Effector memory CD8-positive, alpha-beta T cell (primary cell): ENCODE data around the gene THEM4.
A peak's percentile ranks its signal among the peaks of the same experiment; 100 is the strongest.
"Not testable (repeated sequence)": the region's sequence is repeated elsewhere in the genome, so short reads cannot be mapped to it uniquely, and the experiment has no call there.

Experiments used
- ATAC-seq: fragments of 150-1000 bp; cut with Tn5 transposase; replicated peaks from 2 replicates; pipeline ENCODE4 v1.10.0; 2021; ENCODE audit warnings: mild to moderate bottlenecking, moderate library complexity
- DNase-seq, 3 experiments: peaks; one replicate each; pipeline ENCODE4 v3.0.0; 2021
- H3K27ac Mint-ChIP-seq, 2 donors: one replicate each; pipeline ENCODE4 v1.8.0; 2022; ENCODE audit warnings: mild to moderate bottlenecking in 2 of 2, mixed read lengths in 2 of 2, moderate library complexity in 2 of 2
- H3K27me3 Mint-ChIP-seq, 2 donors: one replicate each; pipeline ENCODE4 v1.8.0; 2022; ENCODE audit warnings: mixed read lengths in 2 of 2
- H3K36me3 Mint-ChIP-seq: one replicate; pipeline ENCODE4 v1.8.0; 2022; ENCODE audit warnings: mild to moderate bottlenecking, moderate library complexity, mixed read lengths; ENCODE audit not compliant: insufficient read depth
- H3K4me1 Mint-ChIP-seq, 2 donors: one replicate each; pipeline ENCODE4 v1.8.0; 2022; ENCODE audit warnings: low read depth in 2 of 2, mixed read lengths in 2 of 2
- H3K4me3 Mint-ChIP-seq, 2 donors: one replicate each; pipeline ENCODE4 v1.8.0; 2022; ENCODE audit warnings: mild to moderate bottlenecking in 2 of 2, mixed read lengths in 2 of 2, moderate library complexity in 2 of 2
- H3K9me3 Mint-ChIP-seq, 2 donors: one replicate each; pipeline ENCODE4 v1.8.0; 2022; ENCODE audit warnings: mixed read lengths in 2 of 2

The THEM4 gene

GRCh38 chr1:151918156-151918555 is 8.8 kb upstream of the THEM4 start:
- no peaks in the 10 kb centered on the region for H3K4me1 Mint-ChIP-seq
- H3K9me3 Mint-ChIP-seq, result no peaks in the 10 kb centered on the region
- DNase-seq (no peak), ATAC-seq (no peak)
- no peaks in the 10 kb centered on the region for H3K36me3 Mint-ChIP-seq
- no peak overlapping the region for H3K4me3 Mint-ChIP-seq
- no peak overlapping the region for H3K27ac Mint-ChIP-seq
- no peaks in the 10 kb centered on the region for H3K27me3 Mint-ChIP-seq

- Mint-ChIP-seq H3K4me1 (no peaks in the 10 kb centered on the region), H3K9me3 (no peaks in the 10 kb centered on the region), H3K27me3 (no peaks in the 10 kb centered on the region), H3K36me3 (no peaks in the 10 kb centered on the region), H3K27ac (no peak overlapping the region), H3K4me3 (no peak overlapping the region)
- ATAC-seq (no peak), DNase-seq (no peak)
These were observed 7.5 kb upstream of the THEM4 start for GRCh38 chr1:151916726-151917370.

- Mint-ChIP-seq H3K27ac (no peak overlapping the region), H3K27me3 (no peaks in the 10 kb centered on the region), H3K9me3 (no peaks in the 10 kb centered on the region), H3K4me1 (no peaks in the 10 kb centered on the region), H3K4me3 (no peak overlapping the region), H3K36me3 (no peaks in the 10 kb centered on the region)
- ATAC-seq (no peak), DNase-seq (no peak)
These were observed 5.9 kb upstream of the THEM4 start for GRCh38 chr1:151915061-151915686.

- H3K4me1 Mint-ChIP-seq, result peaks cover 3 to 4% of the 10 kb centered on the region in 2 donors
- H3K27ac Mint-ChIP-seq, result no peak overlapping the region
- no peak for ATAC-seq
- H3K36me3 Mint-ChIP-seq, result peaks cover 5% of the 10 kb centered on the region
- no peaks in the 10 kb centered on the region for H3K9me3 Mint-ChIP-seq
- DNase-seq, result no peak
- H3K27me3 Mint-ChIP-seq, result no peaks in the 10 kb centered on the region
- H3K4me3 Mint-ChIP-seq, result no peak overlapping the region
These were observed 4.8 kb upstream of the THEM4 start for GRCh38 chr1:151914076-151914475.

GRCh38 chr1:151912973-151913372 is 3.7 kb upstream of the THEM4 start:
- Mint-ChIP-seq H3K27me3 (no peaks in the 10 kb centered on the region), H3K36me3 (peaks cover 5% of the 10 kb centered on the region), H3K9me3 (no peaks in the 10 kb centered on the region), H3K4me1 (peaks cover 6 to 12% of the 10 kb centered on the region in 2 donors), H3K4me3 (no peak overlapping the region), H3K27ac (no peak overlapping the region)
- ATAC-seq (no peak), DNase-seq (no peak)

GRCh38 chr1:151908228-151908691 is 1.1 kb downstream of the THEM4 start:
- H3K4me1 Mint-ChIP-seq, result peaks cover 25 to 33% of the 10 kb centered on the region in 2 donors
- H3K36me3 Mint-ChIP-seq, result peaks cover 5% of the 10 kb centered on the region
- peak overlapping the region; percentile 82 to 91 for H3K4me3 Mint-ChIP-seq
- peak overlapping the region; percentile 92 to 96 for H3K27ac Mint-ChIP-seq
- DNase-seq (no peak), ATAC-seq (no peak)
- H3K27me3 Mint-ChIP-seq, result no peaks in the 10 kb centered on the region
- H3K9me3 Mint-ChIP-seq, result no peaks in the 10 kb centered on the region

- Mint-ChIP-seq H3K27ac (peak overlapping the region in 1 of 2 donors; percentile 79), H3K4me1 (peaks cover 25 to 33% of the 10 kb centered on the region in 2 donors), H3K36me3 (peaks cover 5% of the 10 kb centered on the region), H3K4me3 (peak overlapping the region in 1 of 2 donors; percentile 91), H3K9me3 (no peaks in the 10 kb centered on the region), H3K27me3 (no peaks in the 10 kb centered on the region)
- DNase-seq (no peak), ATAC-seq (no peak)
These were observed 1.8 kb downstream of the THEM4 start for GRCh38 chr1:151907363-151908139.

- H3K4me3 Mint-ChIP-seq, H3K27ac Mint-ChIP-seq, ATAC-seq, H3K9me3 Mint-ChIP-seq, DNase-seq, H3K36me3 Mint-ChIP-seq, H3K27me3 Mint-ChIP-seq: not testable (repeated sequence)
- peaks cover 29 to 33% of the 10 kb centered on the region in 2 donors for H3K4me1 Mint-ChIP-seq
These were observed 3.0 kb downstream of the THEM4 start for GRCh38 chr1:151906324-151906645.

GRCh38 chr1:151905443-151906323 is 3.6 kb downstream of the THEM4 start:
- Mint-ChIP-seq H3K27ac (peak overlapping the region; percentile 63 to 94), H3K4me3 (peak overlapping the region; percentile 36 to 77), H3K4me1 (peaks cover 29 to 33% of the 10 kb centered on the region in 2 donors)
- H3K9me3 Mint-ChIP-seq, H3K27me3 Mint-ChIP-seq, H3K36me3 Mint-ChIP-seq, DNase-seq, ATAC-seq: not testable (repeated sequence)

- peaks cover 32 to 37% of the 10 kb centered on the region in 2 donors for H3K4me1 Mint-ChIP-seq
- ATAC-seq, result peak; percentile 21
- peak overlapping the region; percentile 63 to 94 for H3K27ac Mint-ChIP-seq
- H3K36me3 Mint-ChIP-seq, result peaks cover 5% of the 10 kb centered on the region
- H3K4me3 Mint-ChIP-seq, result peak overlapping the region; percentile 36 to 77
- peak in 2 of 3 experiments; percentile 11 to 32 for DNase-seq
- no peaks in the 10 kb centered on the region for H3K27me3 Mint-ChIP-seq
- H3K9me3 Mint-ChIP-seq, result peaks cover 4 to 6% of the 10 kb centered on the region in 2 donors
These were observed 4.3 kb downstream of the THEM4 start for GRCh38 chr1:151905070-151905442.

GRCh38 chr1:151902858-151903257 is 6.5 kb downstream of the THEM4 start:
- peak overlapping the region in 1 of 2 donors; percentile 58 for H3K27ac Mint-ChIP-seq
- H3K27me3 Mint-ChIP-seq, result no peaks in the 10 kb centered on the region
- peaks cover 44 to 45% of the 10 kb centered on the region in 2 donors for H3K4me1 Mint-ChIP-seq
- DNase-seq, result no peak
- H3K4me3 Mint-ChIP-seq, result no peak overlapping the region
- no peak for ATAC-seq
- H3K9me3 Mint-ChIP-seq, result peaks cover 6 to 11% of the 10 kb centered on the region in 2 donors
- no peaks in the 10 kb centered on the region for H3K36me3 Mint-ChIP-seq

GRCh38 chr1:151900804-151901203 is 8.5 kb downstream of the THEM4 start:
- Mint-ChIP-seq H3K9me3 (peaks cover 6 to 11% of the 10 kb centered on the region in 2 donors), H3K4me1 (peaks cover 52 to 59% of the 10 kb centered on the region in 2 donors)
- not testable (repeated sequence) for H3K27ac Mint-ChIP-seq, H3K27me3 Mint-ChIP-seq, DNase-seq, ATAC-seq, H3K4me3 Mint-ChIP-seq, H3K36me3 Mint-ChIP-seq

- H3K27ac Mint-ChIP-seq, result peak overlapping the region; percentile 91 to 93
- ATAC-seq (peak; percentile 95), DNase-seq (peak; percentile 25 to 46 (median 36))
- H3K4me1 Mint-ChIP-seq, result peaks cover 39% of the 10 kb centered on the region in 2 donors
- H3K36me3 Mint-ChIP-seq, result peaks cover 19% of the 10 kb centered on the region
- no peaks in the 10 kb centered on the region for H3K27me3 Mint-ChIP-seq
- peak overlapping the region; percentile 70 to 74 for H3K4me3 Mint-ChIP-seq
- H3K9me3 Mint-ChIP-seq, result peaks cover 6 to 11% of the 10 kb centered on the region in 2 donors
These were observed 10.8 kb downstream of the THEM4 start for GRCh38 chr1:151898519-151898991.
